HepG2 (cell line): ENCODE results near the gene EEPD1. TPM values are rescaled to one million over a fixed set of nuclear protein-coding genes. Genes with fewer than 3 reads are reported as not detected.

Source experiments
- CENPT ChIP-seq: sonication (generic); formaldehyde crosslinking; IDR thresholded peaks from 2 replicates; pipeline ENCODE4 v1.8.0; 2022; ENCODE audit warnings: low read depth, mild to moderate bottlenecking, moderate library complexity, missing genetic modification reagents
- GTF3A ChIP-seq: sonication (generic); formaldehyde crosslinking; conservative IDR thresholded peaks from 2 replicates; pipeline ENCODE4 v1.4.0; 2020; ENCODE audit warnings: mild to moderate bottlenecking, missing genetic modification reagents
- KAT2B ChIP-seq: fragments of 150-350 bp; IDR thresholded peaks from 2 replicates; pipeline ENCODE4 v1.6.1; 2014; ENCODE audit warnings: low read depth, low read length, borderline replicate concordance
- REXO4 ChIP-seq: sonication (generic); formaldehyde crosslinking; IDR thresholded peaks from 2 replicates; pipeline ENCODE4 v1.8.0; 2022; ENCODE audit warnings: missing genetic modification reagents, mild to moderate bottlenecking, borderline replicate concordance
- ZKSCAN5 ChIP-seq: sonication (generic); formaldehyde crosslinking; IDR thresholded peaks from 2 replicates; pipeline ENCODE4 v1.5.1; 2020; ENCODE audit warnings: mild to moderate bottlenecking, missing genetic modification reagents
- ZKSCAN8 ChIP-seq: IDR thresholded peaks from 2 replicates; pipeline ENCODE4 v1.6.1; 2016; ENCODE audit warnings: borderline replicate concordance, missing genetic modification reagents, missing compliant biosample characterization
- ZNF703 ChIP-seq: sonication (generic); formaldehyde crosslinking; IDR thresholded peaks from 2 replicates; pipeline ENCODE4 v1.5.1; 2020; ENCODE audit warnings: missing genetic modification reagents, mild to moderate bottlenecking, moderate library complexity, borderline replicate concordance
- ZNF776 ChIP-seq: sonication (generic); formaldehyde crosslinking; IDR thresholded peaks from 2 replicates; pipeline ENCODE4 v1.4.0; 2020; ENCODE audit warnings: mild to moderate bottlenecking, missing genetic modification reagents
- ZNF792 ChIP-seq: IDR thresholded peaks from 2 replicates; pipeline ENCODE4 v1.6.1; 2016
- ZNF878 ChIP-seq: sonication (generic); formaldehyde crosslinking; IDR thresholded peaks from 2 replicates; pipeline ENCODE4 v1.8.1; 2023; ENCODE audit warnings: mild to moderate bottlenecking, missing genetic modification reagents, moderate library complexity
- ZSCAN22 ChIP-seq: sonication (generic); formaldehyde crosslinking; IDR thresholded peaks from 2 replicates; pipeline ENCODE4 v1.4.0; 2020; ENCODE audit warnings: mild to moderate bottlenecking, missing genetic modification reagents
- polyA plus RNA-seq, 8 experiments: library from polyadenylated mRNA; depleted of rRNA in 3 of 8; stranded (reverse) in 7 of 8; unstranded in 1 of 8; fragments of >200 nt; fragmentation: Illumina TruSeq in 4 of 8; extraction: Trizol in 4 of 8; gene quantifications; 2 replicates each; pipeline versions ENCODE4 v1.2.1 to v1.2.3, GENCODE V29; 2011 to 2016; ENCODE audit warnings: low read depth in 4 of 8, missing spikeins in 1 of 8, mixed read lengths in 1 of 8; ENCODE audit not compliant: insufficient read depth in 1 of 8
- total RNA-seq, 5 experiments: library from RNA; depleted of rRNA; stranded (reverse); fragments of >200 nt; fragmentation: Illumina TruSeq; extraction: Trizol; gene quantifications; 2 replicates each; pipeline ENCODE4 v1.2.3, GENCODE V29; 2016; ENCODE audit warnings: low read depth in 1 of 5
- TF ChIP-seq, protein P1 (sequence below): sonication (generic); formaldehyde crosslinking; conservative IDR thresholded peaks from 2 replicates; pipeline ENCODE4 v1.4.0; 2020; ENCODE audit warnings: missing genetic modification reagents
- TF ChIP-seq, protein P2 (sequence below), 2 experiments: fragments of 450-650 bp in 1 of 2; sonication (generic) in 1 of 2; formaldehyde crosslinking; IDR thresholded peaks; 2 replicates each; pipeline versions ENCODE4 v1.5.0 to v1.8.0; 2020 to 2022; ENCODE audit warnings: mild to moderate bottlenecking in 1 of 2, missing genetic modification reagents in 1 of 2
- TF ChIP-seq, protein P3 (sequence below): sonication (generic); formaldehyde crosslinking; IDR thresholded peaks from 2 replicates; pipeline ENCODE4 v1.4.0; 2020; ENCODE audit warnings: missing genetic modification reagents
- TF ChIP-seq, protein P4 (sequence below): IDR thresholded peaks from 2 replicates; pipeline ENCODE4 v1.6.1; 2016; ENCODE audit warnings: low read depth, missing genetic modification reagents, missing compliant biosample characterization
- TF ChIP-seq, protein P5 (sequence below): sonication (generic); formaldehyde crosslinking; IDR thresholded peaks from 2 replicates; pipeline ENCODE4 v1.5.0; 2020; ENCODE audit warnings: missing genetic modification reagents

Gene EEPD1
- total and polyA plus RNA-seq, 2 of the 13 experiments (the other 11 are each of a cell fraction or from before 2014, with no cell fraction given): 10.1 to 16.4 TPM

DNA sequence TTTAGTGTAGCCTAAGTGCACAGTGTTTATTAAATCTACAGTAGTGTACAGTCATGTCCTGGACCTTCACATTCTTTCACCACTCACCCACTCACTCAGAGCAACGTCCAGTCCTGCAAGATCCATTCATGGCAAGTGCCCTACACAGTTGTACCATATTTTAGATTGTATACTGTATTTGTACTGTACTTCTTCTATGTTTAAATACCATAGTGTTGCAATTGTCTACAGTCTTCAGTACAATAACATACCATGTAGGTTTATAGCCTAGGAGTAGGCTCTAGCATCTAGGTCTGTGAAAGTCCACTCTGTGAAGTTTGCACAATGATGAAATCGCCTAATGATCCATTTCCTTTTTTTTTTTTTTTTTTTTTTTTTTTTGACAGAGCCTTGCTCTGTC, 12.0 kb downstream of the EEPD1 start (continued):
- TF ChIP-seq, protein P1, sequence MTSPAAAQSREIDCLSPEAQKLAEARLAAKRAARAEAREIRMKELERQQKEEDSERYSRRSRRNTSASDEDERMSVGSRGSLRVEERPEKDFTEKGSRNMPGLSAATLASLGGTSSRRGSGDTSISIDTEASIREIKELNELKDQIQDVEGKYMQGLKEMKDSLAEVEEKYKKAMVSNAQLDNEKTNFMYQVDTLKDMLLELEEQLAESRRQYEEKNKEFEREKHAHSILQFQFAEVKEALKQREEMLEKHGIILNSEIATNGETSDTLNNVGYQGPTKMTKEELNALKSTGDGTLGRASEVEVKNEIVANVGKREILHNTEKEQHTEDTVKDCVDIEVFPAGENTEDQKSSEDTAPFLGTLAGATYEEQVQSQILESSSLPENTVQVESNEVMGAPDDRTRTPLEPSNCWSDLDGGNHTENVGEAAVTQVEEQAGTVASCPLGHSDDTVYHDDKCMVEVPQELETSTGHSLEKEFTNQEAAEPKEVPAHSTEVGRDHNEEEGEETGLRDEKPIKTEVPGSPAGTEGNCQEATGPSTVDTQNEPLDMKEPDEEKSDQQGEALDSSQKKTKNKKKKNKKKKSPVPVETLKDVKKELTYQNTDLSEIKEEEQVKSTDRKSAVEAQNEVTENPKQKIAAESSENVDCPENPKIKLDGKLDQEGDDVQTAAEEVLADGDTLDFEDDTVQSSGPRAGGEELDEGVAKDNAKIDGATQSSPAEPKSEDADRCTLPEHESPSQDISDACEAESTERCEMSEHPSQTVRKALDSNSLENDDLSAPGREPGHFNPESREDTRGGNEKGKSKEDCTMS (CRISPR knock-in tag): no peak
- TF ChIP-seq ZNF776 (CRISPR knock-in tag) (no peak), ZKSCAN5 (CRISPR knock-in tag) (no peak), GTF3A (CRISPR knock-in tag) (no peak), KAT2B (no peak), ZNF878 (CRISPR knock-in tag) (no peak), REXO4 (no peak), ZKSCAN8 (CRISPR knock-in tag) (peak; percentile 26; the same call in 1 of the 2 replicates), ZSCAN22 (CRISPR knock-in tag) (no peak), ZNF703 (CRISPR knock-in tag) (no peak), ZNF792 (no peak), CENPT (no peak)
- TF ChIP-seq, protein P2, sequence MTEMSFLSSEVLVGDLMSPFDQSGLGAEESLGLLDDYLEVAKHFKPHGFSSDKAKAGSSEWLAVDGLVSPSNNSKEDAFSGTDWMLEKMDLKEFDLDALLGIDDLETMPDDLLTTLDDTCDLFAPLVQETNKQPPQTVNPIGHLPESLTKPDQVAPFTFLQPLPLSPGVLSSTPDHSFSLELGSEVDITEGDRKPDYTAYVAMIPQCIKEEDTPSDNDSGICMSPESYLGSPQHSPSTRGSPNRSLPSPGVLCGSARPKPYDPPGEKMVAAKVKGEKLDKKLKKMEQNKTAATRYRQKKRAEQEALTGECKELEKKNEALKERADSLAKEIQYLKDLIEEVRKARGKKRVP (CRISPR knock-in tag; IDR thresholded peaks at IDR 0.05): peak in 1 of 2 experiments; percentile 74; a peak in 1 of 4 replicates
- TF ChIP-seq, protein P3, sequence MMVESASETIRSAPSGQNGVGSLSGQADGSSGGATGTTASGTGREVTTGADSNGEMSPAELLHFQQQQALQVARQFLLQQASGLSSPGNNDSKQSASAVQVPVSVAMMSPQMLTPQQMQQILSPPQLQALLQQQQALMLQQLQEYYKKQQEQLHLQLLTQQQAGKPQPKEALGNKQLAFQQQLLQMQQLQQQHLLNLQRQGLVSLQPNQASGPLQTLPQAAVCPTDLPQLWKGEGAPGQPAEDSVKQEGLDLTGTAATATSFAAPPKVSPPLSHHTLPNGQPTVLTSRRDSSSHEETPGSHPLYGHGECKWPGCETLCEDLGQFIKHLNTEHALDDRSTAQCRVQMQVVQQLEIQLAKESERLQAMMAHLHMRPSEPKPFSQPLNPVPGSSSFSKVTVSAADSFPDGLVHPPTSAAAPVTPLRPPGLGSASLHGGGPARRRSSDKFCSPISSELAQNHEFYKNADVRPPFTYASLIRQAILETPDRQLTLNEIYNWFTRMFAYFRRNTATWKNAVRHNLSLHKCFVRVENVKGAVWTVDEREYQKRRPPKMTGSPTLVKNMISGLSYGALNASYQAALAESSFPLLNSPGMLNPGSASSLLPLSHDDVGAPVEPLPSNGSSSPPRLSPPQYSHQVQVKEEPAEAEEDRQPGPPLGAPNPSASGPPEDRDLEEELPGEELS (CRISPR knock-in tag): peak; percentile 65; the same call in 1 of the 2 replicates
- TF ChIP-seq, protein P4, sequence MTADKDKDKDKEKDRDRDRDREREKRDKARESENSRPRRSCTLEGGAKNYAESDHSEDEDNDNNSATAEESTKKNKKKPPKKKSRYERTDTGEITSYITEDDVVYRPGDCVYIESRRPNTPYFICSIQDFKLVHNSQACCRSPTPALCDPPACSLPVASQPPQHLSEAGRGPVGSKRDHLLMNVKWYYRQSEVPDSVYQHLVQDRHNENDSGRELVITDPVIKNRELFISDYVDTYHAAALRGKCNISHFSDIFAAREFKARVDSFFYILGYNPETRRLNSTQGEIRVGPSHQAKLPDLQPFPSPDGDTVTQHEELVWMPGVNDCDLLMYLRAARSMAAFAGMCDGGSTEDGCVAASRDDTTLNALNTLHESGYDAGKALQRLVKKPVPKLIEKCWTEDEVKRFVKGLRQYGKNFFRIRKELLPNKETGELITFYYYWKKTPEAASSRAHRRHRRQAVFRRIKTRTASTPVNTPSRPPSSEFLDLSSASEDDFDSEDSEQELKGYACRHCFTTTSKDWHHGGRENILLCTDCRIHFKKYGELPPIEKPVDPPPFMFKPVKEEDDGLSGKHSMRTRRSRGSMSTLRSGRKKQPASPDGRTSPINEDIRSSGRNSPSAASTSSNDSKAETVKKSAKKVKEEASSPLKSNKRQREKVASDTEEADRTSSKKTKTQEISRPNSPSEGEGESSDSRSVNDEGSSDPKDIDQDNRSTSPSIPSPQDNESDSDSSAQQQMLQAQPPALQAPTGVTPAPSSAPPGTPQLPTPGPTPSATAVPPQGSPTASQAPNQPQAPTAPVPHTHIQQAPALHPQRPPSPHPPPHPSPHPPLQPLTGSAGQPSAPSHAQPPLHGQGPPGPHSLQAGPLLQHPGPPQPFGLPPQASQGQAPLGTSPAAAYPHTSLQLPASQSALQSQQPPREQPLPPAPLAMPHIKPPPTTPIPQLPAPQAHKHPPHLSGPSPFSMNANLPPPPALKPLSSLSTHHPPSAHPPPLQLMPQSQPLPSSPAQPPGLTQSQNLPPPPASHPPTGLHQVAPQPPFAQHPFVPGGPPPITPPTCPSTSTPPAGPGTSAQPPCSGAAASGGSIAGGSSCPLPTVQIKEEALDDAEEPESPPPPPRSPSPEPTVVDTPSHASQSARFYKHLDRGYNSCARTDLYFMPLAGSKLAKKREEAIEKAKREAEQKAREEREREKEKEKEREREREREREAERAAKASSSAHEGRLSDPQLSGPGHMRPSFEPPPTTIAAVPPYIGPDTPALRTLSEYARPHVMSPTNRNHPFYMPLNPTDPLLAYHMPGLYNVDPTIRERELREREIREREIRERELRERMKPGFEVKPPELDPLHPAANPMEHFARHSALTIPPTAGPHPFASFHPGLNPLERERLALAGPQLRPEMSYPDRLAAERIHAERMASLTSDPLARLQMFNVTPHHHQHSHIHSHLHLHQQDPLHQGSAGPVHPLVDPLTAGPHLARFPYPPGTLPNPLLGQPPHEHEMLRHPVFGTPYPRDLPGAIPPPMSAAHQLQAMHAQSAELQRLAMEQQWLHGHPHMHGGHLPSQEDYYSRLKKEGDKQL: 0 out of 2 replicates have a peak, but pooled peaks have one; percentile 17
- TF ChIP-seq, protein P5, sequence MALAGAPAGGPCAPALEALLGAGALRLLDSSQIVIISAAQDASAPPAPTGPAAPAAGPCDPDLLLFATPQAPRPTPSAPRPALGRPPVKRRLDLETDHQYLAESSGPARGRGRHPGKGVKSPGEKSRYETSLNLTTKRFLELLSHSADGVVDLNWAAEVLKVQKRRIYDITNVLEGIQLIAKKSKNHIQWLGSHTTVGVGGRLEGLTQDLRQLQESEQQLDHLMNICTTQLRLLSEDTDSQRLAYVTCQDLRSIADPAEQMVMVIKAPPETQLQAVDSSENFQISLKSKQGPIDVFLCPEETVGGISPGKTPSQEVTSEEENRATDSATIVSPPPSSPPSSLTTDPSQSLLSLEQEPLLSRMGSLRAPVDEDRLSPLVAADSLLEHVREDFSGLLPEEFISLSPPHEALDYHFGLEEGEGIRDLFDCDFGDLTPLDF (CRISPR knock-in tag): no peak
